WI38 (cell line): ENCODE measurements around the gene PHYHIPL.

ENCODE experiments used
- H3K4me3 ChIP-seq: 2 replicates; pipeline ENCODE4 v1.5.1; 2011; ENCODE audit warnings: low read depth, mild to moderate bottlenecking, control low read depth, low read length
- TF ChIP-seq, protein P1 (sequence below): IDR thresholded peaks from 2 replicates; pipeline ENCODE4 v1.5.1; 2012; ENCODE audit warnings: low read depth, mild to moderate bottlenecking, control low read depth, low read length

The PHYHIPL gene

DNA sequence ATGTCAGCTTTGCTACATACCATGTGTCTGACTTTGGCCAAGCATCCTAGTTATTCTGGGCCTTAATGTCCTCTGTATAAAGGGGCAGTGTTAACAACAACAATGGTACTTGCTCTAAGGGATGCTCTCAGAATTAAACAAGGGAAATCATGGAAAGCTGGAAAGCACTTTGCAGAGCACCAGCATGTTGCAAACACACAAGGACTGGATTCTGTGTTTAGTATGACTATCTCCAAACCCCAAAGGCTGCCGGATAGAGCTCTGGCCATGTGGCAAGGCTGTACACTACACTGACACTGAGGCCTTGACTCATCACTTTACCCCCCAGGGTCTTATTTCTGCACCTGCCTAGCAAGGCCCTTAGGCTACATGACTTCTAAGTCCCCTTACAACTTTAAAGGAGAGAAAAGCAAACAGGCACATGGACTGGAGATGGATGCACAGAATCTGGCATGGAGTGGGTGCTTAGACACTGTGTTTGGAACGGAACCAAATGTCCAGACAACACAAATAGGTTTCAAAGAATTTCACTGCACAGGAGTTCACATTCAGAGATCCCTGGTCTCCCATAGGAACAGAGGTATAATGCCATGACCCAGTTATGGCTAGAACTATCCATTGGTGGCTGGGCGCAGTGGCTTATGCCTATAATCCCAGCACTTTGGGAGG, 111.3 kb downstream of the PHYHIPL start:
- H3K4me3 ChIP-seq = no peak overlapping the region
- TF ChIP-seq, protein P1, sequence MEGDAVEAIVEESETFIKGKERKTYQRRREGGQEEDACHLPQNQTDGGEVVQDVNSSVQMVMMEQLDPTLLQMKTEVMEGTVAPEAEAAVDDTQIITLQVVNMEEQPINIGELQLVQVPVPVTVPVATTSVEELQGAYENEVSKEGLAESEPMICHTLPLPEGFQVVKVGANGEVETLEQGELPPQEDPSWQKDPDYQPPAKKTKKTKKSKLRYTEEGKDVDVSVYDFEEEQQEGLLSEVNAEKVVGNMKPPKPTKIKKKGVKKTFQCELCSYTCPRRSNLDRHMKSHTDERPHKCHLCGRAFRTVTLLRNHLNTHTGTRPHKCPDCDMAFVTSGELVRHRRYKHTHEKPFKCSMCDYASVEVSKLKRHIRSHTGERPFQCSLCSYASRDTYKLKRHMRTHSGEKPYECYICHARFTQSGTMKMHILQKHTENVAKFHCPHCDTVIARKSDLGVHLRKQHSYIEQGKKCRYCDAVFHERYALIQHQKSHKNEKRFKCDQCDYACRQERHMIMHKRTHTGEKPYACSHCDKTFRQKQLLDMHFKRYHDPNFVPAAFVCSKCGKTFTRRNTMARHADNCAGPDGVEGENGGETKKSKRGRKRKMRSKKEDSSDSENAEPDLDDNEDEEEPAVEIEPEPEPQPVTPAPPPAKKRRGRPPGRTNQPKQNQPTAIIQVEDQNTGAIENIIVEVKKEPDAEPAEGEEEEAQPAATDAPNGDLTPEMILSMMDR = no peak

DNA sequence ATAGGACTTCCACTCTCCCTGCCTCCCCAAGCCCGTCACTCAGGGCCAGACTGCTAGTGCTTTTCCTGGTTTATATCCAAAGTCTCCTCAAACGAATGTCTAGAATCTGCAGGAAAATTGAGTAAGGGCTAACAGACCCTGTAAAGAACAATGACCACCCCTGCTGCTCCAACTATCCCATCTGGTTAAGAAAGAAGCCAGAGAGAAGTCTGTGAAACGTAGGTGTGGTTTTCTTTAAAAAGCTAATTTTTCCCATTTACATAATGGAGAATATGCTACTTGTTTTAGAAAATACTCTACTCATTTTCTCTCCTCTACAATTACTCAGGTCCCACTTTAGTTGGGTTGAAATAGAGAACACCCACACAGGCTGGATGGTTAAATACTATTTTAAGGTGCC, 113.4 kb downstream of the PHYHIPL start:
- TF ChIP-seq, protein P1 = no peak
- H3K4me3 ChIP-seq = no peak overlapping the region

DNA sequence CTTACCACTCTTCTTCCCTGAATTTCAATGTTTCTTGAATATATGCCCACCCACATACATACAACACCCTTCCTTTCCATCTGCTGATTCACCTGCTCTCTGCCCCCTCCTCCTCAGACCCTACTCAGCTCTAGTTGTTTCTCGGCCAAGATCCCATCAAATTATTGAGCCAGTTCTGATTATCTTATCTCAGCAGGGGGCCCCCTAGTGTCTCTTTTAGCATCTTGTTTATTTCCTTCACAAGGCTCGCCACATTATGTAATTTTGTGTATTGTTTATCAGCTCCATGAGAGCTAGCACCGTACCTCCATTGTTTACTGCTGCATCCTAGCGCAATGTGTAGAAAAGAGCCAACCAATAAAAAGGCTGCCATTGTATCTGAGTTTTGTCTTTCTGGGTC, 114.0 kb downstream of the PHYHIPL start:
- no peak overlapping the region for H3K4me3 ChIP-seq
- TF ChIP-seq, protein P1 = no peak
